Measurements from ENCODE around the gene ARSG. TPM values are rescaled to one million over a fixed set of nuclear protein-coding genes. Genes with fewer than 3 reads are reported as not detected.

ARSG gene
- polyA plus RNA-seq, 3 donors, result 15.5 to 19.3 (median 19.2) TPM

GRCh38 chr17:68457168-68457538 is 165.9 kb downstream of the ARSG start, which contains the start of gene WIPI1:
Gene WIPI1, minus strand, starts transcription at chr17:68457496. Its CDS starts 75 bp downstream, at chr17:68457421.
- Histone ChIP-seq H3K4me1 (ENCODE audit: control insufficient read depth in 1 of 2, insufficient read depth in 2 of 2, low read length in 2 of 2) (peaks cover 40 to 41% of the 10 kb centered on the region in 2 donors), H3K9me3 (replicated peaks in 1 of 2; ENCODE audit: control insufficient read depth in 1 of 2, insufficient read depth in 1 of 2, low read length in 2 of 2) (no peaks in the 10 kb centered on the region), H2AFZ (ENCODE audit: insufficient read depth, low read depth, low read length, poor library complexity, severe bottlenecking) (peak within 1 kb of the TSS; percentile 73), H4K20me1 (ENCODE audit: insufficient read depth, low read length) (no peaks in the 10 kb centered on the region), H3K4me2 (replicated peaks; ENCODE audit: extremely low read depth, low read length, poor library complexity, severe bottlenecking) (peak within 1 kb of the TSS; percentile 96), H3K4me3 (replicated peaks in 1 of 3; ENCODE audit: low read depth in 2 of 3, low read length in 3 of 3) (peak within 1 kb of the TSS; percentile 72 to 88 (median 85)), H3K79me2 (ENCODE audit: insufficient read depth, low read length) (peaks cover 10% of the 10 kb centered on the region), H3K9ac (ENCODE audit: insufficient read depth, low read length, poor library complexity, severe bottlenecking) (peak within 1 kb of the TSS; percentile 83), H3K27ac (ENCODE audit: low read depth in 1 of 2, low read length in 2 of 2) (peak within 1 kb of the TSS; percentile 89 to 90), H3K36me3 (replicated peaks in 1 of 2; ENCODE audit: control insufficient read depth in 1 of 2, insufficient read depth in 2 of 2, low read length in 2 of 2) (peaks cover 3 to 10% of the 10 kb centered on the region in 2 donors), H3K27me3 (ENCODE audit: control insufficient read depth in 2 of 2, insufficient read depth in 2 of 2, low read length in 2 of 2) (peaks cover 0 to 5% of the 10 kb centered on the region in 2 donors)
- TF ChIP-seq, protein P1, sequence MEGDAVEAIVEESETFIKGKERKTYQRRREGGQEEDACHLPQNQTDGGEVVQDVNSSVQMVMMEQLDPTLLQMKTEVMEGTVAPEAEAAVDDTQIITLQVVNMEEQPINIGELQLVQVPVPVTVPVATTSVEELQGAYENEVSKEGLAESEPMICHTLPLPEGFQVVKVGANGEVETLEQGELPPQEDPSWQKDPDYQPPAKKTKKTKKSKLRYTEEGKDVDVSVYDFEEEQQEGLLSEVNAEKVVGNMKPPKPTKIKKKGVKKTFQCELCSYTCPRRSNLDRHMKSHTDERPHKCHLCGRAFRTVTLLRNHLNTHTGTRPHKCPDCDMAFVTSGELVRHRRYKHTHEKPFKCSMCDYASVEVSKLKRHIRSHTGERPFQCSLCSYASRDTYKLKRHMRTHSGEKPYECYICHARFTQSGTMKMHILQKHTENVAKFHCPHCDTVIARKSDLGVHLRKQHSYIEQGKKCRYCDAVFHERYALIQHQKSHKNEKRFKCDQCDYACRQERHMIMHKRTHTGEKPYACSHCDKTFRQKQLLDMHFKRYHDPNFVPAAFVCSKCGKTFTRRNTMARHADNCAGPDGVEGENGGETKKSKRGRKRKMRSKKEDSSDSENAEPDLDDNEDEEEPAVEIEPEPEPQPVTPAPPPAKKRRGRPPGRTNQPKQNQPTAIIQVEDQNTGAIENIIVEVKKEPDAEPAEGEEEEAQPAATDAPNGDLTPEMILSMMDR (IDR thresholded peaks at IDR 0.05), result no peak
- peak within 1 kb of the TSS; percentile 94 to 95 for H3K4me3 Mint-ChIP-seq
- under 1% methylated on average over 22 of the region's 39 CpGs for WGBS (ENCODE audit: insufficient coverage)
- peaks cover 50% of the 10 kb centered on the region for H3K4me1 Mint-ChIP-seq
- H3K27me3 Mint-ChIP-seq (ENCODE audit: low read depth in 3 of 3), result peaks cover 0 to 8% (median 4%) of the 10 kb centered on the region in 3 donors
- H3K9me3 Mint-ChIP-seq, result peaks cover 0 to 5% (median 0%) of the 10 kb centered on the region in 7 donors
- peak in 1 of 3 donors; percentile 42 for DNase-seq
- H3K36me3 Mint-ChIP-seq, result peaks cover 9 to 23% of the 10 kb centered on the region in 2 donors
- intact Hi-C loops (cut with micrococcal nuclease), result loop anchor here (5.0 kb wide), 2 partner anchors 210 to 420 kb away; partner anchors contain the start of genes AMZ2 (in 1 of the 2) and KPNA2 (in 1 of the 2)
- H3K27ac Mint-ChIP-seq, result peak within 1 kb of the TSS; percentile 94 to 97 (median 96)

DNA sequence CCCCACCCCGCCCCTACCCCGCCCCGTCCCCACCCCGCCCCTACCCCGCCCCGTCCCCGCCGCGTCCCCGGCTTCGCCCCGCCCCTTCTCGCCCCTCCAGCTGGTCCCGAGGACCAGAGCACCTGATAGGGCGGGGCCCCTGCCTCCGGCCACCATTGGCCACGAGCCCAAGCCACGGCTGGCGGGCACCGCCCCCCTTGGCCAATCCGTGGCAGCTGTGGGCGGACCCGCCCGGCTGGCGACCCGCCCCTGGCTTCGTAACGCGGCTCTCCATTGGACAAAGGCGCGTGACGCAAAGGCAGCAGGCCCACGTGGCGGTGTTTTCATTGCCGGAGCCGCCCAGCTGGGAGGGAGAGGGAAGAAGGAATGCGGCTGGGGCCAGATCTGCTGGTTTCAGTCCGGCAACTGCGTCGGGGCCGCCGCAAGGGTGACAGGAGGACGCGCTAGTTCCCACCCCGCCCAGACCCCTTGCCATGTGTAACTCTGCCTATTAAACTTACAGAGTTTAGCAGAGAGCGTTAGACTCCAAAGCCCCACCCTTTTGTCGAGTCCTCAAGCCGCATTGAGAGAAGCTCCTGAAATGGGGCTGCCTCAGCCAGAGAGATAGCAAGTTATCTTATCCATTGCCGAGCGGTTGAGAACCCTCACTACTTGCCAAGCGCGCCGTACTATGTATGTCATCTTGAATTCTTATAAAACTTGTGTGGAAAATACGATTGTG is 166.4 kb downstream of the ARSG start:
- Mint-ChIP-seq H3K27me3 (ENCODE audit: low read depth in 3 of 3) (peaks cover 0 to 8% (median 4%) of the 10 kb centered on the region in 3 donors), H3K9me3 (peaks cover 0 to 5% (median 0%) of the 10 kb centered on the region in 7 donors), H3K4me3 (peak overlapping the region; percentile 76 to 79), H3K27ac (peak overlapping the region; percentile 84 to 94 (median 90)), H3K36me3 (peaks cover 9 to 20% of the 10 kb centered on the region in 2 donors), H3K4me1 (peaks cover 52% of the 10 kb centered on the region)
- Histone ChIP-seq H3K4me2 (replicated peaks; ENCODE audit: extremely low read depth, low read length, poor library complexity, severe bottlenecking) (peak overlapping the region; percentile 96), H3K4me1 (ENCODE audit: control insufficient read depth in 1 of 2, insufficient read depth in 2 of 2, low read length in 2 of 2) (peaks cover 40 to 41% of the 10 kb centered on the region in 2 donors), H3K36me3 (replicated peaks in 1 of 2; ENCODE audit: control insufficient read depth in 1 of 2, insufficient read depth in 2 of 2, low read length in 2 of 2) (peaks cover 3 to 4% of the 10 kb centered on the region in 2 donors), H2AFZ (ENCODE audit: insufficient read depth, low read depth, low read length, poor library complexity, severe bottlenecking) (peak overlapping the region; percentile 73), H3K79me2 (ENCODE audit: insufficient read depth, low read length) (peaks cover 10% of the 10 kb centered on the region), H4K20me1 (ENCODE audit: insufficient read depth, low read length) (no peaks in the 10 kb centered on the region), H3K27ac (ENCODE audit: low read depth in 1 of 2, low read length in 2 of 2) (peak overlapping the region; percentile 35 to 73), H3K9me3 (replicated peaks in 1 of 2; ENCODE audit: control insufficient read depth in 1 of 2, insufficient read depth in 1 of 2, low read length in 2 of 2) (no peaks in the 10 kb centered on the region), H3K4me3 (replicated peaks in 1 of 3; ENCODE audit: low read depth in 2 of 3, low read length in 3 of 3) (peak overlapping the region; percentile 51 to 88 (median 54)), H3K9ac (ENCODE audit: insufficient read depth, low read length, poor library complexity, severe bottlenecking) (peak overlapping the region; percentile 37), H3K27me3 (ENCODE audit: control insufficient read depth in 2 of 2, insufficient read depth in 2 of 2, low read length in 2 of 2) (peaks cover 0 to 5% of the 10 kb centered on the region in 2 donors)
- 1% methylated on average over 36 of the region's 54 CpGs for WGBS (ENCODE audit: insufficient coverage)
- TF ChIP-seq, protein P1 (IDR thresholded peaks at IDR 0.05), result no peak
- intact Hi-C loops (cut with micrococcal nuclease), result loop anchor here (5.0 kb wide), 2 partner anchors 210 to 420 kb away; partner anchors contain the start of genes AMZ2 (in 1 of the 2) and KPNA2 (in 1 of the 2)
- peak; percentile 98 to 99 (median 99) for DNase-seq
